ENCODE data around the gene GDNF.

GRCh38 chr5:37875051-37875787 is 35.4 kb upstream of the GDNF start:
- TF ChIP-seq, protein P1, sequence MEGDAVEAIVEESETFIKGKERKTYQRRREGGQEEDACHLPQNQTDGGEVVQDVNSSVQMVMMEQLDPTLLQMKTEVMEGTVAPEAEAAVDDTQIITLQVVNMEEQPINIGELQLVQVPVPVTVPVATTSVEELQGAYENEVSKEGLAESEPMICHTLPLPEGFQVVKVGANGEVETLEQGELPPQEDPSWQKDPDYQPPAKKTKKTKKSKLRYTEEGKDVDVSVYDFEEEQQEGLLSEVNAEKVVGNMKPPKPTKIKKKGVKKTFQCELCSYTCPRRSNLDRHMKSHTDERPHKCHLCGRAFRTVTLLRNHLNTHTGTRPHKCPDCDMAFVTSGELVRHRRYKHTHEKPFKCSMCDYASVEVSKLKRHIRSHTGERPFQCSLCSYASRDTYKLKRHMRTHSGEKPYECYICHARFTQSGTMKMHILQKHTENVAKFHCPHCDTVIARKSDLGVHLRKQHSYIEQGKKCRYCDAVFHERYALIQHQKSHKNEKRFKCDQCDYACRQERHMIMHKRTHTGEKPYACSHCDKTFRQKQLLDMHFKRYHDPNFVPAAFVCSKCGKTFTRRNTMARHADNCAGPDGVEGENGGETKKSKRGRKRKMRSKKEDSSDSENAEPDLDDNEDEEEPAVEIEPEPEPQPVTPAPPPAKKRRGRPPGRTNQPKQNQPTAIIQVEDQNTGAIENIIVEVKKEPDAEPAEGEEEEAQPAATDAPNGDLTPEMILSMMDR (IDR thresholded peaks at IDR 0.05), result no peak
- TF ChIP-seq POLR2A (IDR thresholded peaks at IDR 0.05; ENCODE audit: low read depth), result no peak
- TF ChIP-seq EP300 (IDR thresholded peaks at IDR 0.05), result no peak
